HG03097 (cell line): ENCODE data around the gene NARS2.
"Not testable (repeated sequence)": the region's sequence is repeated elsewhere in the genome, so short reads cannot be mapped to it uniquely, and the experiment has no call there.

ENCODE experiments used
- ATAC-seq: cut with Tn5 transposase; IDR thresholded peaks from one replicate; pipeline ENCODE4 v1.9.1; 2021; ENCODE audit not compliant: unreplicated experiment, low FRiP score

The NARS2 gene

DNA sequence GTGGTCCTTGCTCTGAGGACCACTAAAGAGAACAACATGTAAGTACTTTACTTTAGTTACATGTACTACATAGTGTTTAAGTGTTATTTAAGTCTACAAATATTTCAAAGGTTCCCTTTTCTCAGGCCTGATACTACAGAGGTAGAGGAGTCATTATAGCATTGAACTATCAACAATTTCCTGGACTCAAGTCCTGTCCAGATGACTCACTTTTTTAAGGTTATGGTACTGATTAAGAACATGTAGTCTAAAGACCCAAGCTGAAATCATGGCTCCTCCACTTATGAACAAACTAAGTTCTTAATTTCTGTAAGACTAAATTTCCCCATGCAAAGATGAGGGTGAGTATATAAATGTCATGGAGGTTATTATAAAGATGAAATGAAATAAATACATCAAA is 74.7 kb downstream of the NARS2 start:
- no peak for ATAC-seq

DNA sequence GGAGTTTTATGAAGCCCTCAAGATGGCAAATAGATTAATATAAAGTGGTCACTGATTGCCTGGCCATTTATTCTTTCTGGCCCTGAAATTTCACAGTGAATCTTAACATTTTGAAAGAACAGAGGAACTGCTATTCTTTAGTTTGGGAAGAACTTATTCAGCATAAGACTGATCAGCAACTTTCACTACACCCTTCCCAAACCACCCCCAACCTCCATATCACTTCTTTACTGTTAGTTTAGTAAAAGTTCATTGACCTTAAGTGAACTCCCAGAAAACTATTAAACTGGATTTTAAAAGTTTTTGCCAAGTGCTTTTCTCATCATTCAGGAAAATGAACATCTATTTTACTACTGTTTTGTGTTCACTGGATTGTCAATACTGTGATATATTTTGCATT is 77.4 kb downstream of the NARS2 start:
- ATAC-seq = no peak

DNA sequence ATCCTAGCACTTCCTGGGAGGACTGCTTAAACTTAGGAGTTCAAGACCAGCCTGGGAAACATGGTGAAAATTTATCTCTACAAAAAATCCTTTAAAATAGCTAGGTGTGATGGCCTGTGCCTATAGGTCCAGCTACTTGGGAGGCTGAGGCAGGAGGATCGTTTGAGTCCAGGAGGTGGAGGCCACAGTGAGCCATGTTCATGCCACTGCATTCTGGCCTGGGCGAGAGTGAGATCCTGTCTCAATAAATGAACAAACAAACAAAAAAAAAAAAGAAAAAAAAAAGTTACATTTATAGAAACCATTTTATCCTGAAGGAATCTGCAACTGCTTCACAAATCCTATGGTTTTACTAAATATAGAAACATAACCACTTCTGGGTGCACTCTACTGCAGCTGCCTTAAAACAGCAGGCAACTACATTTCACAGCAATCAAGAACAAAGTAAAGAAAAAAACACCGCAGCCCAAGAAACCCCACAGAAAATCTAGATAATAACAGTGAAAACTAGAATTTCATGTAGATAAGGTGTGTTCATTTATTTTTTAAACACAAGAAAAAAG is 81.2 kb downstream of the NARS2 start:
- ATAC-seq = no peak

DNA sequence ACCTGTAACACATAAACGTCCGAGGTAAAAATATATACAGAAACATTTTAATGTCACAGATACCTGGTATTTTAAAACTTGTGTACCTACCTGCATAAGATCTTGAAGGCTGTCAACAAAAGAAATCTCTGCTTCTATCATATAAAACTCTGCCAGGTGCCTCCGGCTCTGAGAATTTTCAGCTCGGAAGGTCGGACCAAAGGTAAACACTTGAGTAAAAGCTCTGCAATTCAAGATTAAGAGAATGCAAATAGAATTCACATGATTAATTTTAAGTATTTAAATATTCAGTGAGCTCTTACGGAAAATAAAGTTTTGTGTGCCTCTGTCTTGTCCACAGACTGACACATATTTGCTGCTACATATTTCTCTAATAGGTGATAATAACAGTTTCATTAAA is 81.7 kb downstream of the NARS2 start:
- ATAC-seq = no peak

DNA sequence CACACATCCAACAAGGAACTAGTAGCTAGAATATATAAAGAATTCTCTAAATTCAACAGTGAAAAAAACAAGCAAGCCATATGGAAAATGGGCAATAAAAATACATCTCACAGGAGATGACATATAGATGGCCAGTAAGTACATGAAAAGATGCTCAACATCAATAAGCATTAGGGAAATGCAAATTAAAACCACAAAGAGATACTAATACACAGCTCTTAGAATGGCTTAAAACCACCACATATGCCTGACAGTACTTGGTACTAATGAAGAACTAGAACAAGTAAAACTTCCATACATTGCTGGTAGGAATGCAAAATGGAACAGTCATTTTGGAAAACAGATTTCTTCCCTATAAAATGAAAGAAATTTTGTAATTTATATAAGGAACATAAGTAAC is 85.5 kb downstream of the NARS2 start:
- no peak for ATAC-seq

DNA sequence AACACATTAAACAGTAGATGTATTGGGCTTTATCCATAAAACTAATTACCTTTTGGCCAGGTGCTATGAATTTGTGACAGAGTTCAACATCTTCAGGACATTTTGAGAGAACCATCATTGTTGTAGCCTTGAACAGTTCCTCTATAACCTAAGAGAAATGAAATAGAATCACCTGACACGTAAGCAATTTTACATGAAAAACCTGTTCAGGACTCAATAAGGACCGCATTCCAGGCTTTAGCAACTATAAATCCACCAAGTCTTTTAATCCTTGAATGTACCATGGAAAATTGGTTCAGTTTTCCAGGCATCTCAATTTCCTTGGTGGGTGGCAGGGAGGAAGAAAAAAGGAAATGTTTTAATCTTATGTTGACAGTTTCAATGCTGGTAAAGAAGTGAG is 96.1 kb downstream of the NARS2 start:
- no peak for ATAC-seq

DNA sequence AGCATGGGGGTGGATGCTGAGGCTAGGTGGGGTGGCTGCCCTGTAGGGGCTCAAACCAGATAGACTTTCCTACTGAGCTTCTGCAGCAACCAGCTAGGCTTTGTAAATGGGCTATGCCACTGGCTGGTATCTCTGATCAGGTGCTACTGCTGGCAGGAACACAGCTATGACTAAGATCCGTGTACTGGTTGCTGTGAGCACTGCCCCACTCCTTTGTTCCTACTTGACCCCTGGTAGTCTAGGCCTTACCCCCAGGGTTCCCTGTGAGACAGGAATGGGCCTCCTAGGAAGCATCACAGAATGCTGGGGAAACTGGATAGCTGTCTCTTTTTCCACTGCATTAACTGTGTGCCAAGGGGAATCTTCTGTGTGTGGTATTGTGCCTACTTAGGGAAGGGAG is 98.6 kb downstream of the NARS2 start:
- no peak for ATAC-seq

DNA sequence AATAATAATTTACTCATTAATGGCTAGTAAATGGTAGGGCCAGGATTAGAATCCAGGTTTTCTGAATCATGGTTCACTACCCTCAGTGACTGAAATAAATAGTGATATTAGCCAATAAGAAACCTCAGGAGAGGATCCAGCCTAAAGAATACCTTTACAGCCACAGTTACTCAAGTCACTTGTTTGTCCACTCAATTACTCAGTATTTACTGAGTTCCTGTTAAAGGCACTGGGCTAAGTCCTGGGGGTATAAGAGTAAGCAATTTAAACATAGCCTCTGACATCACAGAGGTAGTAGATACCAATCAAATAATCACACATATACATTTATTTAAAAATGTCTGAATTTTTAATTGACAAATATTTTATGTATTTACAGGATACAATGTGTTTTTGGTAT is 100.2 kb downstream of the NARS2 start:
- ATAC-seq = no peak

DNA sequence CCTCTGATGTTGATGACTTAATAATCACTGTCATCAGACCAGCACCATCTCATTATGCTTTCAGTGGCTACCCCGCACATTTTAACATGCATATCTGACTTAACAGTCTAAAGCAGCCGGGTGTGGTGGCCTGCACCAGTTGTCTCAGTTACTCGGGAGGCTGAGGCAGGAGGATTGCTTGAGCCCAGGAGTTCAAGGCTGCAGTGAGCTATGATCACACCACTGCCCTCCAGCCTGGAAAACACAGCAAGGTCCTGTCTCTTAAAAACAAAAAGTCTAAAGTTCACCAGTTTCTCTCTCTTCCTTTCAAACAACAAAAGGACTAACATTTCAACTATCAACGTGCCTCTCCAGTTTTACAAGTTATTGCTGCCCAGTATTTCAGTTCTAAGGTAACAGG is 101.8 kb downstream of the NARS2 start:
- ATAC-seq = no peak

DNA sequence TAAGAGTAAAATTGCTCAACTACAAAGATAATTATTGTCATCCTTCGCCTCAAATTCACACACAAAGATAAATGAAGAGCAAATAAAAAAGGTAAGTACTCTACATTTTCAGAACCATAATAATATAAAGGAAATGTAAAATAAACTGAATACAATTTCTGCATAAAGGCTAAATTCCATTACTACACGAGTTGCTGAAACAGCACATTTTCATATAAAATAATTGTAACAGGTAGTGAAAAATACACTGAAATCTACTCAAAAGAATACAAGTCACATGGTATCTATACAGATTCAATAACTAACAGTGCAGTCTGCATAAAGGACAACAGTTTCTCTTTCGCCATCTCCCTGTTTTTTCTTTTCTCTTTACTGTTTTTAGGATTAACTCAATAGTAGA is 102.3 kb downstream of the NARS2 start:
- ATAC-seq = no peak

DNA sequence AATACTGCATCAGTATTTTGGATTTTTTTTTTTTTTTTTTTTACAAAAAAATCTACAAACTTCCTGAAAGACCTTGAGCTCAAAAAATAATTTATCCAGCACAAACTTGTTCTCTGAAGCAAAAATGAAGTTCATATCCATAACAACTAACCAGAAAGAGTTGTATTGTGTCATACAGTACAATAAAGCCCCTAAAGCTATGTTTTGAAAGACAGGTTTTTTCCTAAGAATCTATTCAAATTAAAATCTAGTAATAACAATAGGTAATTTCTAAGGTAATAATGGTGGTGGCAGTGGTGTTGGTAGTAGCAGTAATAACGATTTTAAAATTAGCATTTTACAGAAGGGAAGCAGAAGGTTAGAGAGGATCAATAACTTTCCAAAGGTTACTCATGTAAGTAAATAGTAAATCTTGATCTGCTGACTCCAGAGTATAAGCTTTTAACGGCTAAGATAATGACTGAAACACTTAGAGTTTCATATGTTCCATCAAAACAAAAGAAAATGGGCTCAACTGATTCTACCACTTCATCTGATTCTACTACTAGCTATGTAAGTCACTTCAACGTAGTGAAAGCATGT is 103.7 kb downstream of the NARS2 start:
- no peak for ATAC-seq

DNA sequence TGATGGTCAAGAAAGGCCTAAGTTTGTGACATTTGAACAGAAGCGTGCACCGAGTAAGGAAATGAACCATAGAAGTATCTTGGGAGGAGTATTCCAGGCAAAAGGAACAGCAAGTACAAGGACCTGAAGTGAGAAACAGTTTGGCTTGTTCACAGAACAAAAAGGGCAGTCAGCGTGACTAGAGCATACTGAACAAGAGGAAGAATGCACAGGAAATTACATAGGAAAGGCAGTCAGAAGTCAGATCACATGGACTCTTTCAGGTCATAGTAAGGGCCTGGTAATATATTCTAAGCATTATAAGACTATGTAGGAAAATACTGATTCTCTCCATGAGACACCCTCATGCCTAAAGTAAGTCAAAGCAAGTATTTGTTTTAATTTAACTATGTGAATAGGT is 104.8 kb downstream of the NARS2 start:
- no peak for ATAC-seq

DNA sequence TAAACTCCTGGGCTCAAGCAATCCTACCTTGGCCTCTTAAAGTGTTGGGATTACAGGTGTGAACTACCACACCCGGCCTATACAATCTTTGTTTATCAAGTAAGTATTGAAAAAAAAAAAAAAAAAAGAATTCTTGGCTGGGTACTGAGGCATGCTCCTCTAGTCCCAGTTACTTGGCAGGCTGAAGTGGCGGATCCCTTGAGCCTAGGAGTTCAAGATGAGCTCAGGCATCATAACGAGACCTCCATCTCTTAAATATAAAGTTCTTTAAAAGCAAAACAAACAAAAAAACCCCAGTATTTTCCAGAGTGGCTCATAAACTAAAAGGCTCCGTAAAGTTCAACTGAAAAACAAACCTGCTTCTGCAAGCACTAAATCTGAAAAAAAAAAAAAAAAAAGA is 106.7 kb downstream of the NARS2 start:
- no peak for ATAC-seq

DNA sequence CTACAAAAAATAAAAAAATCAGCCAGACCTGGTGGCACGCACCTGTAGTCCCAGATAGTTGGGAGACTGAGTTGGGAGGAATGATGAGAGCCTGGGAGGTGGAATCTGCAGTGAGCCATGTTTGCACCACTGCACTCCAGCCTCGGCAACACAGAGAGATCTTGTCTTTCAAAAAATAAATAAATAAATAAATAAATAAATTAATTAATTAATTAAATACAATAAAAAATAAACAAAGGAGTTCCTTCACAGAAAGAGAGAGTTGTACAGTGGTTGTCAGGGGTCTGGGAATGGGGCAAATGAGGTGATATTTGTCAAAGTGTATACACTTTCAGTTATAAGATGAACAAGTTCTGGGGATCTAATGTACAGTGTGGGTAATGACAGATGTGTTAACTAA is 107.3 kb downstream of the NARS2 start:
- no peak for ATAC-seq

DNA sequence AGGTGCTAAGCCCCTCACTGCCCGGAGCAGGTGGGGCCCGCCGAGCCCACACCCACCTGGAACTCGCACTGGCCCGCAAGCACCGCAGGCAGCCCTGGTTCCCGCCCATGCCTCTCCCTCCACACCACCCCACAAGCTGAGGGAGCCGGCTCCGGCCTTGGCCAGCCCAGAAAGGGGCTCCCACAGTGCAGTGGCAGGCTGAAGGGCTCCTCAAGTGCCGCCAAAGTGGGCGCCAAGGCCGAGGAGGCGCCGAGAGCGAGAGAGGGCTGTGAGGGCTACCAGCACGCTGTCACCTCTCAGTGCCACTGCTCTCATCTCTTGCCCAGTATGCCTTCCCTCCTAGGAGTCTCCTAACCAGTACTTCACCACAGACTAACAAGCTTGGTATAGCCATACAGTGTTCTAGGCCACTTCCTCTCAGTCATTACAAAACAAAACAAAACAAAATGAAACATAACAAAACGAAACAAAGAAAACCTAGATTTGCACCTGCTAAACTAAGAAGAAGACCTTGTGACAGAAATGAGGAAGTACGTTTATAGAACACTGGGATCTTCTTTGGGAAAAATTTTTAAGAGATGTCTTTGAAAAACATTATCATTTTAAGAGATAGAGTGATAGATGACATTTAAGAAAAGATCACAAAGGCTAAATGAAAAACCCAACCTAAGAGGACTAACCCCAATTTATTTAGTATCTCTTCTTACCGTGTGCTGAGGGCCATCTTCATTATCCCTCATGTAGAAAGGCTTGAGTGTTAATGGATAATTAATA is 109.3 kb downstream of the NARS2 start:
- peak; percentile 99 for ATAC-seq

DNA sequence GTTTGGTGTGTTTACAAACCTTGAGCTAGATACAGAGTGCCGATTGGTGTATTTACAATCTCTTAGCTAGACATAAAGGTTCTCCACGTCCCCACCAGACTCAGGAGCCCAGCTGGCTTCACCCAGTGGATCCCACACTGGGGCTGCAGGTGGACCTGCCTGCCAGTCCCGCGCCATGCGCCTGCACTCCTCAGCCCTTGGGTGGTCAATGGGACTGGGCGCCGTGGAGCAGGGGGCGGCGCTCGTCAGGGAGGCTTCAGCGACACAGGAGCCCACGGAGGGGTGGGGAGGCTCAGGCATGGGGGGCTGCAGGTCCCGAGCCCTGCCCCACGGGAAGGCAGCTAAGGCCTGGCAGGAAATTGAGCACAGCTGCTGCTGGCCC is 109.9 kb downstream of the NARS2 start:
- not testable (repeated sequence) for ATAC-seq

DNA sequence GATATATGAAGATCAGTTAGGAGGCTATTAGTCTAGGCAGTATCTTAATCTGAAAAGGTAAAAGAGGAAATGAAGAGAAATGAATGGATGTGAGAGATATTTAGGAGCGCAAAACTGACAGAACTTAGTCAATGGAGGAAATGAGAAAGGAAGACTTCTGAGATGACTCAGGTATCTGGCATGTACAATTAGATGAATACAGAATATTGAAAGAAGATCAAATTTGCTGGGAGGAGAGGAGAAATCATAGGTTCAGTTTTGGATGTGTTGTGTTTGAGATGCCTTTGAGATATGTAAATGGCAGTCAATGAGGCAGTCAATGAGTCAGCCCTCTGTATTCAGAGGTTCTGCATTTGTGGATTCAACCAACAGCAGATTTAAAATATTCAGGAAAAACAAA is 114.2 kb downstream of the NARS2 start:
- ATAC-seq = no peak

DNA sequence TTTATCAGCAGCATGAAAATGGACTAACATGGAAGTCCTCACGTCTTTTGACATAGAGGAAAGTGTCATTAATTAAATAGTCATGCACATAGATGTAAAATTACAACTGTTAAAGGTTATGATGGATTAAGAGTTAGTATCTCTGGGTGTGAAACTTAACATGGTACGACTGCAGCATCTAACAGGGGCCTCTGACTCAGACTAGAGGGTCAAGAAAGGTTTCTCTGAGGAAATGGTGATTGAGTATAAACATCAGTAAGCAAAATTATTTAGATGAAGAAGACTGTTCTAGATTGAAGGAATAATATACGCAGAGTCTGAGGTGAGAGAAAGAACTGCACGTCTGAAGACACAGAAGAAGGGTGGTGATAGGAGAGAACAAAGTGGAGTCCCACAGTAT is 114.9 kb downstream of the NARS2 start:
- ATAC-seq = no peak

DNA sequence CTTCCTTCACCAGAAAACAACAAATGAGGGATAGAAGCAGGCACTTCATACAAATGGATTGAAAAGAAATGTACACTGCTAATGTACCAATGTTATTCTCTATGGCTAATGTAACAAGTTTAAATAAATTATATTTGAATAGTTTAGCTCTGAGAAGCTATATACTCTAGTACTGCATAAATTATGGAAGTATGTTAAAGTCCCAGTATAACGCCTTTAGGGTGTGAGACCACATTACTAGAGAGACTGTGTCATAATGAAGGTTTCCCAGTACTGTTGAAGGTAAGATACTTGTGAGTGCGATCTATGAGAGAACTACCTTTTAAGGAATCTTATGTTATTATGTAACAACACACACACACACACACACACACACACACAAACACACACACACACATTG is 117.2 kb downstream of the NARS2 start:
- ATAC-seq = no peak

DNA sequence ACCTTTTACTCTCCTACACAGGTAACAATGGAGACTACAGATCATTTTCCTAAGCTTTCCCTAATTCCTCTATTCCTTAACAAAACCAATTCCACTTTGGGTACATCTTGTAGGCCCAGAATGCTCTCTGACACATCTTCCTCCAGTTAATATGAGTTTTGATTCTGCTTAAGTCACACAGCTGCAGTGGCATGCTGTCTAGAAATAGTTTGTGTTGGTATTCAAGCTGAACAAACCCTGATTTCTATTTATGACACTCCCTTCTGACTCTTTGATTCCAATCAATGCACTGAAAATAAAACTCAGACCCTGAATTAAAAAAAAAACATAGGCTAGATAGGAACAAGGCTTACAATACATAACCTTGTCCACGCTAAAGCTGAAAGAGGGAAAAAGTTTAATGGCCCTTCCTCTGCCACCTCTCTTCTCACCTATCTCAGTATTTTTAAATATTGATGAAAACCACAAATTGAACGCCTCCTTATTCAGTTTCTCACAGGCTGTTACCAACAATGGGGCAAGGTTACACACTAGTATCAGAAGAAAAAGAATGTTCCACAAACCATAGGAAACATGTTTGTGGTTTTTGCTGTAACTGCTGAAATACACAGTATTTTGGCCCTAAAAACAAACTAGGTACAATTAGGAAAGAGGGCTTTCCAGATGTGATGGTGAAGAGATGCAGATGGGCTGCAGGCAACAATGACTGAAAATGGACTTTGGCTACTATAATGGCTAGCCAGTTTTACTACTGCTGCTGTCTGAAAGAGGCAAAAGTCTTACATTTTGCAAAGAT is 121.3 kb downstream of the NARS2 start:
- ATAC-seq = no peak

DNA sequence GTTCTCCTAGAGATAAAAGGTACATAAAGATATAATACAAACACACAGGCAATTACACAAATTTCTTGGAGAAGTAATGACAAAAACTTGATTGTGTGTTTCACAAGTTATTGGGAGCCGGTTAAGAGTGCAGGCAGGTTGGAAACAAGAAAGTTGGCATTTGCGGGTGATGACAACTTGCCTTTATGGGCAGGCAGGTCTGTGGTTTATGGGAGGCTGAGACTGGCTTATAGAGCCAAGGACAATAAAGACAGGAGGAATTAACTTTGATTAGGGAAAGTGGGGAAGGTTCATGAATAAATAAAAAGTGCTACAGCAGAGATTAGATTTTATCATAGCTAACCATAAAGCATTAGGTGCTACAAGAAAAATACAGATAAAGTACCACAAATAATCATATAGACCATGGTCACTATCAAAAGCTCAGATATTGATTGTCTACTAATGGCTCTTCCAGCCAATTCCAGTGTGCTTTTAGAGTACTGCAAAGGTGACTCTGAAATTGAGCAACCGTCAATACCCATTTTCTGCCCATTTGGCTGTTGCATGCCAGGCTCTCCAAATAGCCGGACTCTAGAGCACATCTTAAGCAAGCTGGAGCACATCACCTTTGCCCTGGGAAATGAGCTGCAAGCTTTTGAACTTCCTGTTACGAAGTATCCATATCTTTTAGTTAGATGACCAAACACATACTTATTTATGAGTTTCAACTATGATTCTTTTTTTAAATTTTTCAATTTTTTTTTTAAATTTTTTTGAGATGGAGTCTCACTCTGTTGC is 123.1 kb downstream of the NARS2 start:
- no peak for ATAC-seq
